Islet of Langerhans (tissue), 1 donor: ENCODE results near the gene GRIFIN.

Experiments used
- FAIRE-seq: peaks from one replicate; lab custom pipeline; 2011; peaks lifted over from hg19 to GRCh38; lab: Jason Lieb, UNC

The GRIFIN gene

DNA sequence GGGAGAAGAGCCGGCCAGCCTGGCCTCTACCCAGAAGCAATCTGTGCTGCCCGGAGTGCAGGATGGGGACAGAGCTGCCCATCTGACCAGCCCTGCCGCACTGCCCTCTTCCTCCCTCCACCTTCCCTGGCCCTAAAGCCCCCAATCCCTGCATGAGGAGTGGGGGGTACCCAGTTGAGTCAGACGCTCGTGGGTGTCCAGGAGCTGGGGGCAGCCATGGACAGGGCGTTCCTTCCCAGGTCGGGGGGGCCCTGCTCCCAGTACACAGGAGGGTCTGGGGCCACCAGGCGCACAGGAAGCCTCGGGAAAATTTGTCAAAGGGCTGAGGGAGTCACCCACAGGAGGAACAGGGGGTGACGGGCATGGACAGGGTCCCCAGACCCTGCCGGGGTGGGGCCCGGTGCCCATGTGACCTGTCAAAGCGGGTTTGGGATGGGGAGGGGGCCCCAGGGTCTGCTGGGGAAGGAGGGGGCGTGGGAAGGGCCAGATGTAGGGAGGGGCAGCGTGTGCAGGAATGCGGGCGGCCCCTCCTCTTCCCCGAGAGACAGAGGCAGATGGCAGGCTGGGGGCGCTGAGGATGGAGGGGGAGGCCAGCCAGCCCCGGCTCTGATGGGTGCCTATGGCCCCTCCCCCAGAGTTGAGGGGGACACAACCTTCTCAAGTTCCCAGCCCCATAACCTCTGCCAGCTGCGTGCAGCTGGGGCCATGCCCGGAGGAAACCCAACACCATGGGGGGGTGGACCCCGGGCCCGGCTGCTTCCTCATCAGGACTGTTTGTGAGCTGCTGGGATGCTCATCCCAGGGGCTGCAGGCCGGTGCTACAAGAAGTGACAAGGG, 21.5 kb upstream of the GRIFIN start:
- no peak for FAIRE-seq

DNA sequence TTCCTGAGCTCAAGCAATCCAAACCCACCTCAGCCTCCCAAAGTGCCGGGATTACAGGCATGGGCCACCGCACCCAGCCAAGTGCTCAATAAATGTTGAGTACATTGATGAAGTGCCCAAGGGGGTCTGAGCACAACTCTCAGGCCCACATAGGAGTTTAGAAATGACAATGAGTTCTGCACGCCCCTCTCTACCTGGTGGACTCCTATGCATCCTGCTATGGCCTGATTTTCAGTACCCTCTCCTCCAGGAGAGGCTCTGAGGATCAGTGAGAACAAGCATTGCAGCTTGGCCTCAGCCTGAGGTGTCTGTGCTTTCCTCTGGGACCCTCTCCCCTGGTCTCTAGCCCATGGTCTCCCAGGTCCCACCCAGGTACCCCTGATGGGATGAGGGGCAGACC, 20.9 kb upstream of the GRIFIN start:
- no peak for FAIRE-seq

DNA sequence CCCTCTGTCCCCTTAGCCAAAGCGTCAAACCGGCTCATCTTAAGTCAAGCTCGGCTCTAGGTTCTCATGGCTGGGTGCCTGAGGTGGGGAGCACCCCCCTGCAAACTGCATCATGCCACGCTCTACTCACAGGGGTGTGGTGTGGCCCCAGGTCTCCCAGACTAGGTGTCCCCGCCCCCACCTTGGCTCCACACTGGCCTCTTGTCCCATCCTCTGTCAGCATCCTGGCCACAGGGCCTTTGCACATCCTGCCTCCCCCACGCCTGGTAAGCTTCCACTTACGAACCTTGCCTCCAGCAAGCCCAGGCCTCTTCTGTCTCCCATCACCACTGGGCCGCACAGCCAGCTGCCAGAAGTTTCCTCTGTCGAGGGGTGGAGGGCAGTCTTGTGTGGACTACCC, 20.2 kb upstream of the GRIFIN start:
- FAIRE-seq, result no peak

DNA sequence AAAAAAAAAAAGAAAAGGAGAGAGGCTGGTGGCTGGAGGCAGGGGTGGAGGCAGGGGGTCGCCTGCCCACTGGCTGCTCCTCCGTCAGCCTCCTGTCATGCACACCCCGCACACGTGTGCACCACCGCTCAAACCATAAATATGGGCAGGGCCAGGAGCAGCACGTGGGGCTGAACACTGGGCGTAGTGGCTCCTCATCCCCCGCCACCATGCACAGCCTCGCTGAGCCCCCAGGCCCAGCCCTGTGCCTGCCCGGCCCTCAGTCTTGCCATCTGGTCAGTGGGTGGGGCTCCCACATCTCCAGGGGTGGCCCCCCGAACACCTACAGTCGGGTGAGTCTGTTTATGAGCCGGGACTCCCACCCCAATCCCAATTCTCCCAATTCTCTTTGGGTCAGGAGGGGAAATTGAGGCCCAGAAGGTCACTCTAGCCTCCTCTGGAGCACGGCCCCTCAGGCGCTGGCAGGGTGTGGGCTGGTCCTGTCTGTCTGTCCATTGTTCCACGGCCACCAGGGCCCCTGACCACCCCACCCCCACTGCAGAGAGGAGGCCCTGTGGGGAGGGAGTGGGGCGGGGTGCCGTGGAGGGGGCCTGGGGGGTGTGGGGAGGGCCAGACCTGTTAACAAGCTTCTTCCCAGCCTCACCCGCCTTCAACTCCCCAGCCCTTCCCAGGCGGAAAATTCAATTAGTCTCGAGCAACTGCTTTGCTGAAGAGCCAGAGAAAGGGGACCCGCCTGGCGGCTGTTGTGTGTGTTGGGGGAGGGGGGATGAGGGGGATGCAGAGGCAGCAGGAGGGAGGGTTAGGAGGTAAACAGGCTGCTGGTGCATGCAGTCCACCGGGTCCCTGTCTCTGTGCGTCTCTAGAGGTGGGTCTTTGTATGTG, 19.5 kb upstream of the GRIFIN start:
- FAIRE-seq, result no peak

DNA sequence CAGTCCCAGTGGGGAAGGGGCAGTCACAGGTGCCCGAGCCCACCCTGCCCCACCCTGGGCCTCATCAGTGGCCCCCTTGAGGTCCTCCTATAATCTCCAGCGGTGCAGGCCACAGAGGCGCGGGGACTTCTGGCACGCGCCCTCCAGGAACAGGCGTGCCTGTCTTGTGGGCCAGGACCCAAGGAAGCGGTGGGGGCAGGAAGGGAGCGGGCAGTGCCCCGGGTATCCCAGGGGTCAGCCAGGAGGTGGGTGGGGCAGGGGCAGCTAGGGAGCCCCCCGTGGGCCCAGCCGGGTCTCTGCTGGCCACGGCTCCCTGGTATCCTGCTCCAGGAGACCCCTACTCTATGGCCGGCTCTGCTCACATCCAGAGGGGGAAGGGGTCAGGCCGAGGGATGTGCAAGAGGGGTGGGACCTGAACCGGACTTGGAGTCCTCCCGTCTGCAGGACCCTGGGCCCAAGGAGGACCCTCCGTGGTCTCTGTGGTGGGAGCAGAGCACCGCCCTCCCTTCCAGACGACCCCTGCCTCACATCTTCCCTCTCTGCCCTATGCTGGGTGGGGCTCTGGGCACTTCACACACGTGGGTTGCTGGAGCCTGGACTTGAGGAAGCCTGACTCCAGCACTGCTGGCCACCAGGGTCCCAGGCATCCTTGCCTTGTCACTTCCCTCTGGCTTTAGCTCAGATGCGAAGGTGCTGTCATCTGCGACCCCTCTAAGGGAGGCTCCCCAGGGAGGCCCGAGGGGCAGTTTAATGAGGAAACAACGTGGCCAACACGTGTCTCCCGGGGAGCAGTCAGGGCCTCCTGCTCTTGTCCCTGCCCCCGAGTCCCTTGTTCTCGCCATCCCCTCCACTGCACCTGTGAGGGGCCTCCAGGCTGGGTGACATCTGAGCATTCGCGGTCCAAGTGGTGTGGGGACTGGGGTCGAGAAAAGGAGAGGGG, 18.3 kb upstream of the GRIFIN start:
- FAIRE-seq, result no peak

DNA sequence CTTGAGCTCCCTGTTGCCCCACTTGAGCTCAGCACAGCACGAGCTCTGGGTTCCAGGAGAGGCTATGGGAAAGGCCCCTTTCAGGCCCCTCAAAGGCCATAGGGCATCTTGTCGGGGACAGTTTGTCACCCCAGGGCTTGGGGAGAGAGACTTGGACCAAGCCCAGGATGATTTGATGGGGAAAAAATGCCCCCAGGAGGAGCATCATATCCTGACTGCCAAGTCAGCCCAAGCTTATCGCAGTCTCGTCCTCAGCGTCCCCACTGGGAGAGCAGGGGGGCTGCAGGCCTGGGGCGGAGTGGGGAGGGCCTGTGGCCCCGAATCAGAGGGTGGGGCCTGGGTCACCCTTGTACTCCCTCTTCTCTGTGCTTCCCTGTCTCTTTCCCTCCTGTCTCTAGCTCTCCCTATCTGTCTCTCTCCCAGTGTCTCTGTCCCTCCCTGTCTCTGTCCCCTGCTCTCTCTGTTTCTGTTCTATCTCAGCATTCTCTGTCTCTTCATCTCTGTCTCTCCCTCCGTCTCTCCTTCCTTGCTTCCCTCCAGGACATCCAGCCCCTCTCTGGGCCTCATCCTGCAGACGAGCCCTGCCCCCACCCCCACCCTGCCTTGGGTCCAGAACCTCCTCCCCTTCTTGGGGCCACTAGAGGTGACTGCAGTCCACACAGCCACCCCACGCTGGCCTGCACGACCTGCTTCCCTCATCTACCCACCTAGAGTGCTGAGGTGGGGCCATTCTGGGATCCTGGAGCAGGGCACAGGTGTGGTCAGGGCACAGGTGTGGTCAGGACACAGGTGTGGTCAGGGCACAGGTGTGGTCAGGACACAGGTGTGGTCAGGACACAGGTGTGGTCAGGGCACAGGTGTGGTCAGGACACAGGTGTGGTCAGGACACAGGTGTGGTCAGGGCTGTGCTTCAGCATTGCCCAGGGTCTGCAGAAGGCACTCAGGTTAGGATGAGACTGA, 17.3 kb upstream of the GRIFIN start:
- no peak for FAIRE-seq

DNA sequence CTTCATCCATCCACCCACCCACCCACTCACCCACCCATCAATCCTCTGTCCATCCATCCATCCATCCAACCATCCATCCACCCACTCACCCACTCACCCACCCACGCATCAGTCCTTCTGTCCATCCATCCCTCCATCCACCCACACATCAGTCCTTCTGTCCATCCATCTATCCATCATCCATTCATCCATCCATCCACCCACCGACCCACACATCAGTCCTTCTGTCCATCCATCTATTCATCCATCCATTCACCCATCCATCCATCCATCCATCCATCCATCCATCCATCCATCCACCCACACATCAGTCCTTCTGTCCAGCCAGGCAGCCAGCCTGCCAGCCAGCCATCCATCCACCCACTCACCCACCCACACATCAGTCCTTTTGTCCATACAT, 15.8 kb upstream of the GRIFIN start:
- FAIRE-seq, result no peak

DNA sequence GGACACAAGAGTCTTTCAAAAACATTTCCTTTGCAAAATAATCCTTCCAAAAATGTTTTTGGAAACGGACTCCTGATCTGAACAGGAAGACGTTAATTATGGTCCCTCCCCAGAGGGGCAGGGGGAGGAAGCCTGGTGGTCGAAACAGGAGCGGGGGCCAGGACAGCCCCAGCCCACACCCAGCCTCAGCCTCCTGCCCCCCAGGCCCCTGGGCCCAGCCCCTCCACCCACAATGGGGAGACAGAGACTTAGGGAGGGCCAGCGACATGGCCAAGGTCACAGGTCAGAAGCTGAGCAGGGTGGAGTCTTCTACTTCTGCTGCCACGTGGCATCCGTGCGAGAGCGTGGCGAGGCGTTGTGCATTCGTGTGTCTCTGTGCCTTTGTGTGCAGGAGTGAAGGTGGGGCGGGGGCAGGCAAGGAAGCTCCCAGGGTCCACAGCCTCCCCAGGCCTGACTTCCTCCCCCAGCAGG, 14.0 kb upstream of the GRIFIN start:
- no peak for FAIRE-seq

DNA sequence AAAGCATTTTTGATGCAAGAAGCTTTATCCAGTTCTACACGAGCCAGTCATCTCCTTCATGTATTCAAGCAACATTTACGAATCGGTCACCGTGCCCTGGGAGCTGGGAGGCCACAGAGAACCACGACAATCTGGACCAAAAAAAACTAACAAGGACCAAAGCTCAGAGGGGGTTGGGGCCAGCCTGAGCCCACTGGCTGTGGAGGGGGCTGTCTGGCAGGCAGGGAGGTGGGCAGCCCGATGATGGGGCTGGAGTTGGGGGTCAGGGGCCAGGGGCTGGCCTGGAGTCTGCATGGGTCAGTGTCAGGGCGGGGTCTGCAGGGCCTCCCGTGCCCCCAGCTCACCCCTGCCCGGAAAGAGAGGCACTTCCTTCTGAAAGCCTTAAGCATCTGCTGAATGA, 12.5 kb upstream of the GRIFIN start:
- no peak for FAIRE-seq

DNA sequence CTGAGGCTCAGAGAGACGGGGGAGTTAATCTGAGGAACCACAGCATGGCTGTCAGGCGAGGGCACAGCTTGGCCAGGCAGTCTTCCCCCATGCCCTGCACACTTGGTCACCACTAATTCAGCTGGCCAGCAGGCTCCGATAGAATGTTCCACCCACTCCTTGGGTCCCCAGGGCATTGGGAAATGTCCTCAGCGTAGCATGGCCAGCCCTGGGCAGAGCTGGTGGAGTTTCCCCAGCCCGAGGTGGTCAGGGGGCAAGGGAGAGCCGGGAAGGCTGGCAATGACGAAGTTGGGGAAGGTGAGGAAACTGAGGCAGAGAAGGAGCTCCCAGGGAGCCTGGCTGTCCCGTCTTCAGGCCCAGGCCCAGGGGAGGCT, 12.1 kb upstream of the GRIFIN start:
- no peak for FAIRE-seq

DNA sequence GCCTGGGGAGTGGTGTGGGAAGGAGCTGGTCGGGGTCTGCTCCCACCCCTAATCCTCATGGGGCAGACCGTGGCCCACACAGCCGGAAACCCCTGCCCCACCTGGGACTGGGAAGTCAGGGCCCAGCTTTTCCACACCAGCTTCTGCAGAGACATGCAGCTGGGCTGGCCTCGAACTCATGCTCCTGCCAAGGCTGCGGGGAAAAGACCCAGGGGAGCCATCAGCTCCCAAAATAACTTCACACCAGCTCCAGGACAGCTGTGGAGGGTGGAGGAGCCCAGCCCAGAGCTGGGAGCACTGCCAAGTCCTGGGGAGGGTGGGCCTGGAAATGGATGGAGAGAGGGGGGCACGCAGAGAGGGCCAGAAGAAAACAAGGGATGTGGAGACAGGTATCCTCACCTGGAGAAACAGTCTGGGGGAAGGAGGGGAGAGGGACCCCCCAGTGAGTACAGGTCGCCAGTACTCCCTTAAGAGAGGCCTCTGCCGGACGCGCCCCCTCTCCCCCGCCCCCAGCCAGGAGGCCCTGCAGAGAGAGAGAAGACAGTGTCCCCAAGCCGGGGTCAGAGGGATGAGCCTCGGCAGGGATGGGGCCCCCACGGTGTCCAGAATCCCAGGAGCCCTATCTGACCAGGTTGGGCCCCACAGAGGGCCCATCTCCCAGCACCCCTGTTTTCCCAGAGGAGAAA, 11.5 kb upstream of the GRIFIN start:
- no peak for FAIRE-seq

DNA sequence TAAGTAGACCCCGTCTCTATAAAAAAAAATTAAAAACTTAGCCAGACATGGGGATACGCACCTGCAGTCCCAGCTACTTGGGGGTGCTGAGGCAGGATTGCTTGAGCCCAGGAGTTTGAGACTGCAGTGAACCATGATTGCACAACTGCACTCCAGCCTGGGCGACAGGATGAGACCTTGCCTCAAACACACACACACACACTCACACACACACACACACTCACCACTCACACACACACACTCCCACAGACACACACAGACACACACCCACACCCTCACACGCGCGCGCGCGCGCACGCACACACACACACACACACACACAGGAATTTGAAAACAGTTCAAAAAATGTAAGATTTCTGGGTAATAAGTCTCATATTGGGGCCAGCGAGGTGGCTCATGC, 8.7 kb upstream of the GRIFIN start:
- no peak for FAIRE-seq

DNA sequence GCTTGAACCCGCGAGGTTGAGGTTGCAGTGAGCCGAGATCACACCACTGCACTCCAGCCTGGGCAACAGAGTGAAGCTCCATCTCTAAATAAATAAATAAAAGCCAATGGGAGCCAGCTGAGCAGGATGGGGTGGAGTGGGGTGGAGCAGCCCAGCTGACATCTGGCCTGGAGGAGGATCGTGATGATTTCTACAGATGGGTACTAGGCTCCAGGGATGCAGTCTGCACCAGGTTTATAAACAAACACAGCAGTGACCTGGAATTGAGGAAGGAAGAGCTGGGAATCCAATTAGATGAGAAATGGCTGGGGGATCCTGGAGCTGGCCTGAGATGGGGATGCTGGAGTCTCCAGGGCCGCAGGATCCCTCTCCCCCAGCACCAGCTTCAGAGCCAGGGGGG, 7.3 kb upstream of the GRIFIN start:
- FAIRE-seq, result no peak

DNA sequence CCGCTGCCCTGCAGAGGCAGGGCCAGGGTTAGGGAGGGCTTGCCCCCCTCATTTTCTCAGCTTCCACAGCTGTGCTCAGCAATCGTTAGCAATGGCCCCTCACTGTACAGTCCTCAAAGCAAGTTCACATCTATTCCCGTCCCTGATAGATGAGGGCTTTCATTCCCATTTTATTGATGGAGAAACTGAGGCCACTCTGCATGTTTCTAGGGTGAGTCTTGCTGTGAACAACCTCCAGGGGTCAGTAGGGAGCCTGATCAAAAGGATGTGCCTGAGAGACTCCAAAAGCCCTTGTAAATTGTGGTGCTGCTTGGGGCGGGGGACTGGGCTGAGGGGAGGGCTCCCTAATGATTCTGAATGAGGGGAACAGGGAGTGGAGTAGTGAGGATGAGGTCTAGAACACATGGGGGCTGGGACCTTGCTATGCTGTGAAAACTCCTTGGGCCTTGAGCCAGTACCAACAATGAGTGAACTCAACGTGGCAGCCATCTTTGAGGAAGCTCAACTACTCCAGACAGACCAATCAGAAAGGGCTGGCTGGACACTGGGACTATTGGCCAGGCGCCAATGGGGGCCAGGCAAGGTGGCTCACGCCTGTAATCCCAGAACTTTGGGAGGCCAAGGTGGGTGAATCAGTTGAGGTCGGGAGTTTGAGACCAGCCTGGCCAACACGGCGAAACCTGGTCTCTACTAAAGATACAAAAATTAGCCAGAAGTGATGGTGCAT, 6.7 kb upstream of the GRIFIN start:
- no peak for FAIRE-seq

DNA sequence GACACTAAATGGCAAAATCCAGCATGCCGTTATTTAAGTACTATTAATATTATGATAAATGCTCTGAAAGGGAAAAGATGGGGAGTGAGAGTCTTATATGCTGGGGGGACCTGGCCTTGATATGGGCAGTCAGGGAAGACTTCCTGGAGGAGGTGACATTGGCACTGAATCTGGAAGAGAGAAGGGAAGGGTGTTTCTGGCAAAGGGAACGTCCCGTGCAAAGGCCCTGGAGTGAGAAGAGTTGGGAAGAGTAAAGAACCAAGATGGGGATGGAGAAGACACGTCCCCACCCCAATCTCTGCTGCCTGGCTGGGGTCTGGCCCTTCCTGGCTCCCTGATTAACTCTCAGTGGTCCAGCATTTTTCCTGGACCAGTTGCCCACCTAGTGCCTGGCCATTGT, 5.0 kb upstream of the GRIFIN start:
- FAIRE-seq, result no peak

DNA sequence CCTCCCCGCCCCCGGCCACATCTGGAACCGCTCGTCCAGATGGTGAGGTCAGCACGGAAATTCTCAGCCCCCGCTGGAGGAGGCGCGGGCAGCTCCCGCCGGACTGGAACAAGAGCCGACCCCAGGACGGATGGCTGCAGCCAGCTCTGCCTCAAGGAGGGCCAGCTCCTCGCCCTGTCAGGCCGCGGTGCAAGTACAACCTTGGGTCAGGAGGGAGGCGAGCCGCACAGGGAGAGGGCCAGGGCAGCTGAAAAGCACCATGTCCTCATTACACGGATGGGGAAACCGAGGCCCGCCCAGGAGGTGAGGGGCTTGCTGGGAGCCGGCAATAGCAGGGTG, 3.8 kb upstream of the GRIFIN start:
- no peak for FAIRE-seq

DNA sequence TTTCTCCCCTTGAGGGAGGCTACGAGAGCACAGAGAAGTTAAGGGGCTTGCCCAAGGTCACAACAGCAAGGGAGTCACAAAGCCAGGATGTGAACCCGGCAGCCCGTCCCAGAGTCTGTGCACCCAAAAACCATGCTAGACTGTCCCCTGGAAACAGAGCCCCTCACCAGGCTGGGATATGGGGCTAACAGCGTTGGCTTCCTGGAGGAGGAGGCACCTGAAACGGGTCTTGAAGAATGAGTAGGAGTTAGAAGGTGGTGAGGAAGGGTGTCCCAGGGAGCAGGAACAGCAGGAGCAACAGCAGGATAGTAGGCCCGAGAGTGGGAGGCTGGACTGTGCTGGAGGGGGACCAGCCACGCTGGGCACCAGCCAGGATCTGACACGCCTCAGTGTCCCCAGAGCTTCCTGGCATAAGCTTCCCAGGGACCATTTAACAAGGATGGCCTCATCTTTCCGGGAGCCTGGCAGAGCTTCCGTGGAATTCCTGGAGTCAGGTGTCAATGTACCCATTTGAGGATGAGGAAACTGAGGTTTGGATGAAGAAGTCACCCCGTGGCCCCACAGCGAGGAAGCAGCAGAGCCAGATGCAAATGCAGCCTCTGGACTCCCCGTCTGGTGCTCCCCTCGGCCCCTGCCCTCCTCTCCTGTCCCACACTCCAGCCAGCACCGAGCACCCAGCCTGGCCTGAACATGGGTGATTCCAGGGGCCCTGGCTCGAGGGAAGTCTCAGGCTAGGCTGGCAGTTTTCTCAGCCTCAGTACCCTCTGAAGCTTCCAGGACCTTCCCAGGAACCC, 3.3 kb upstream of the GRIFIN start:
- FAIRE-seq, result no peak

DNA sequence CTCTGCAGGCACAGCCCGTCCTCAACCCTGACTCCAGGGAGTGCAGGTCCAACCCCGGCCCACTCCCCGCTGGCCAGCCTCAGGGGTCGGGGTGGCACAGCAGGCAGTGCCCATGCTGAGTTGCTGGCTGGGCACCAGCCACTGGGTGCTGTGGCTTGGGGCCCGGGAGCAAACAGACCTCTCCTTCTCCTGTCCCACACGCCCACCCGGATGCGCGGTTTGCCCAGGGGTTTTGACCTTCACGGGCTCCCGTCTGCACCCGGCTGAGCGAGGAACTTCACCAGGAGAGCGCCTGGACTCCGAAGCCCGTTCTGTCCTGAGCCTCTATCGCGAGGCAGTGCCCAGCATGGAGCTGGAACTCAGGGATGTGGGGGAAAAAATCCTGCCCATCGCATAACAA, 2.6 kb upstream of the GRIFIN start:
- FAIRE-seq, result no peak

DNA sequence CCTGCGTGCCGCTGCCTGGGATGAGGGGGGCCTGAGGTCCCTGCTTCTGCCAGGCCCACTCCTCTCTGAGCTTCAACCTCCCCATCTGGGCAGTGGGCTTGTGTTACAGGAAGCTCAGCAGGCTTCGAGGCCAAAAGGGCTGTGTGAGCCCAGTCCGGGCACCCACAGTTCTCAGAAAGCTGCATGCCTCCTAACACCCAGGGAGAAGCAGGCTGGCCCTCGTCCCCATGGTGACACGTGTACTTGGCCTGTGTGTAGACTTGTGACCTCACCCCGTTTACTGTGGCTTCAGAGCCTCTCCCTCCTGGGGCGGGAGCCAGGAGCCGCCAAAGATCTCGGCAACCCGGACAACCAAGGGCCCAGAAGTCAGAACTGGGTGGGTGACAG, 2.2 kb upstream of the GRIFIN start:
- no peak for FAIRE-seq
